CD4-positive, alpha-beta T cell (primary cell): ENCODE results near the gene HES4. TPM values are rescaled to one million over a fixed set of nuclear protein-coding genes. Genes with fewer than 3 reads are reported as not detected.
"Not testable (repeated sequence)": the region's sequence is repeated elsewhere in the genome, so short reads cannot be mapped to it uniquely, and the experiment has no call there.

Experiments used
- ATAC-seq: fragments of 200-7000 bp; cut with Tn5 transposase; one replicate; pipeline ENCODE4 v1.10.0; 2022; ENCODE audit warnings: mild to moderate bottlenecking; ENCODE audit not compliant: poor library complexity
- CTCF ChIA-PET: fragments of 350-600 bp; sonication (Branson Sonifier 250); formaldehyde crosslinking; loops from one replicate; lab custom pipeline; 2021; ENCODE audit warnings: antibody characterized with exemption, inconsistent platforms; lab: Charles Lee
- POLR2A ChIA-PET: fragments of 350-600 bp; sonication (Branson Sonifier 250); formaldehyde crosslinking; loops from one replicate; lab custom pipeline; 2021; ENCODE audit warnings: antibody characterized with exemption, inconsistent platforms; lab: Charles Lee
- DNase-seq, 14 experiments: peaks; one replicate each; pipeline ENCODE4 v3.0.0-alpha.2; 2013 to 2020; ENCODE audit warnings: mixed read lengths in 2 of 14
- H3K27ac ChIP-seq, 2 donors: one replicate each; pipeline versions ENCODE4 v1.5.1 to v1.7.0; 2013; ENCODE audit warnings: low read length in 2 of 2, low read depth in 1 of 2, mild to moderate bottlenecking in 1 of 2
- H3K27me3 ChIP-seq, 2 experiments: 1 replicate in 1 of 2; 2 replicates in 1 of 2; pipeline versions ENCODE4 v1.6.1 to v1.7.0; 2013; ENCODE audit warnings: low read length in 2 of 2, control low read depth in 1 of 2, mild to moderate bottlenecking in 1 of 2, moderate library complexity in 1 of 2; ENCODE audit not compliant: insufficient read depth in 2 of 2, control insufficient read depth in 1 of 2
- H3K36me3 ChIP-seq: one replicate; pipeline ENCODE4 v1.6.1; 2013; ENCODE audit warnings: low read length, control low read depth; ENCODE audit not compliant: insufficient read depth
- H3K4me1 ChIP-seq: one replicate; pipeline ENCODE4 v1.6.1; 2013; ENCODE audit warnings: low read length, control low read depth; ENCODE audit not compliant: insufficient read depth
- H3K4me3 ChIP-seq: one replicate; pipeline ENCODE4 v1.5.1; 2013; ENCODE audit warnings: mild to moderate bottlenecking, low read length, moderate library complexity
- H3K9me3 ChIP-seq, 2 experiments: 1 replicate in 1 of 2; 2 replicates in 1 of 2; pipeline versions ENCODE4 v1.6.1 to v1.7.0; 2013; ENCODE audit warnings: low read length in 2 of 2, mild to moderate bottlenecking in 2 of 2, control low read depth in 1 of 2, moderate library complexity in 1 of 2; ENCODE audit not compliant: control insufficient read depth in 1 of 2, insufficient read depth in 1 of 2
- H3K27ac Mint-ChIP-seq: one replicate; pipeline ENCODE4 v1.8.0; 2020; ENCODE audit warnings: mixed read lengths
- H3K27me3 Mint-ChIP-seq: one replicate; pipeline ENCODE4 v1.8.0; 2021; ENCODE audit warnings: mixed read lengths
- H3K36me3 Mint-ChIP-seq: one replicate; pipeline ENCODE4 v1.8.0; 2021; ENCODE audit warnings: low read depth, mixed read lengths
- H3K4me1 Mint-ChIP-seq: one replicate; pipeline ENCODE4 v1.8.0; 2021; ENCODE audit warnings: low read depth, mixed read lengths
- H3K4me3 Mint-ChIP-seq: one replicate; pipeline ENCODE4 v1.8.0; 2020; ENCODE audit warnings: mild to moderate bottlenecking, mixed read lengths
- H3K9me3 Mint-ChIP-seq: one replicate; pipeline ENCODE4 v1.8.0; 2020; ENCODE audit warnings: mixed read lengths
- CTCF ChIP-seq: fragments of 200-600 bp; IDR thresholded peaks from one replicate; pipeline ENCODE4 v1.8.0; 2022; ENCODE audit warnings: antibody characterized with exemption, mild to moderate bottlenecking
- intact Hi-C, 2 experiments: fragments of 100-400 bp; cut with DNase I in 1 of 2; cut with micrococcal nuclease in 1 of 2; formaldehyde crosslinking; loops; one replicate each; pipeline versions ENCODE4 v1.15.1 to v1.9.0; 2023 to 2025; cut with DNase I, micrococcal nuclease
- total RNA-seq, 174 experiments: library from RNA in 2 of 174; stranded (reverse) in 2 of 174; gene quantifications; one replicate each; pipeline ENCODE4 v1.2.3 and lab custom pipeline; 2021 to 2026

HES4 gene
- total RNA-seq, 2 experiments from 2014 or later, result 29.0 to 30.9 TPM

- TF ChIP-seq CTCF, result no peak
- POLR2A ChIA-PET, result interaction anchor here (1.1 kb wide), 1 partner anchor 34 kb away, joined by 3 read pairs; the partner anchor contains the start of gene NOC2L
- no peak overlapping the region for H3K27ac Mint-ChIP-seq
Measured at GRCh38 chr1:992362-992761, 7.5 kb downstream of the HES4 start.

GRCh38 chr1:991895-992294, 8.0 kb downstream of the HES4 start:
- intact Hi-C loops, result no loop called here
- DNase-seq (no peak), ATAC-seq (no peak)
- Mint-ChIP-seq H3K4me1 (peaks cover 10% of the 10 kb centered on the region), H3K27me3 (peaks cover 21% of the 10 kb centered on the region), H3K9me3 (peaks cover 4% of the 10 kb centered on the region), H3K4me3 (no peak overlapping the region), H3K36me3 (no peaks in the 10 kb centered on the region), H3K27ac (no peak overlapping the region)
- Histone ChIP-seq H3K4me3 (no peak overlapping the region), H3K4me1 (peaks cover 8% of the 10 kb centered on the region), H3K27ac (no peak overlapping the region), H3K9me3 (peaks cover 0 to 16% of the 10 kb centered on the region in 2 experiments), H3K27me3 (peaks cover 0 to under 1% of the 10 kb centered on the region in 2 experiments), H3K36me3 (no peaks in the 10 kb centered on the region)
- CTCF ChIA-PET, result interaction anchor here (1.6 kb wide), 1 partner anchor 72 kb away, joined by 3 read pairs; no protein-coding TSS in a partner anchor
- TF ChIP-seq CTCF, result no peak
- POLR2A ChIA-PET, result interaction anchor here (1.1 kb wide), 1 partner anchor 33 kb away, joined by 3 read pairs; the partner anchor contains the start of gene NOC2L

More at GRCh38 chr1:992362-992761, 7.5 kb downstream of the HES4 start:
- Mint-ChIP-seq H3K36me3 (no peaks in the 10 kb centered on the region), H3K27me3 (peaks cover 25% of the 10 kb centered on the region), H3K4me1 (peaks cover 10% of the 10 kb centered on the region), H3K4me3 (no peak overlapping the region), H3K9me3 (peaks cover 4% of the 10 kb centered on the region)
- CTCF ChIA-PET, result no interaction called here
- Histone ChIP-seq H3K27me3 (peaks cover 4 to 6% of the 10 kb centered on the region in 2 experiments), H3K36me3 (no peaks in the 10 kb centered on the region), H3K4me3 (no peak overlapping the region), H3K27ac (no peak overlapping the region), H3K4me1 (peaks cover 8% of the 10 kb centered on the region), H3K9me3 (peaks cover 0 to 16% of the 10 kb centered on the region in 2 experiments)
- intact Hi-C loops, result no loop called here
- ATAC-seq (no peak), DNase-seq (no peak)

- H3K36me3 Mint-ChIP-seq, intact Hi-C loops, DNase-seq, H3K36me3 ChIP-seq, H3K27me3 ChIP-seq, H3K9me3 Mint-ChIP-seq, H3K4me1 ChIP-seq, H3K4me3 ChIP-seq, H3K4me3 Mint-ChIP-seq, H3K27ac Mint-ChIP-seq, H3K27ac ChIP-seq, ATAC-seq: not testable (repeated sequence)
- Mint-ChIP-seq H3K4me1 (peaks cover 10% of the 10 kb centered on the region), H3K27me3 (peaks cover 22% of the 10 kb centered on the region)
- peaks cover 0 to 16% of the 10 kb centered on the region in 2 experiments for H3K9me3 ChIP-seq
- ChIA-PET POLR2A (interaction anchor here (1.1 kb wide), 1 partner anchor 32 kb away, joined by 3 read pairs; the partner anchor contains the start of gene NOC2L), CTCF (interaction anchor here (1.6 kb wide), 1 partner anchor 73 kb away, joined by 3 read pairs; no protein-coding TSS in a partner anchor)
Measured at GRCh38 chr1:991275-991674, 8.6 kb downstream of the HES4 start.

- peaks cover 20% of the 10 kb centered on the region for H3K27me3 Mint-ChIP-seq
- intact Hi-C loops, DNase-seq, H3K36me3 ChIP-seq, H3K27ac Mint-ChIP-seq, H3K36me3 Mint-ChIP-seq, H3K9me3 Mint-ChIP-seq, ATAC-seq, H3K4me1 Mint-ChIP-seq, H3K4me1 ChIP-seq, H3K4me3 ChIP-seq, H3K4me3 Mint-ChIP-seq, H3K27ac ChIP-seq, POLR2A ChIA-PET: not testable (repeated sequence)
- Histone ChIP-seq H3K27me3 (peaks cover 0 to 13% of the 10 kb centered on the region in 2 experiments), H3K9me3 (peaks cover 0 to 11% of the 10 kb centered on the region in 2 experiments)
- CTCF ChIA-PET, result interaction anchor here (2.4 kb wide), 1 partner anchor 14 kb away, joined by 5 read pairs; no protein-coding TSS in a partner anchor
Measured at GRCh38 chr1:988061-988460, 11.8 kb downstream of the HES4 start.
